Natural killer cell treated with Interleukin-12 subunit alpha and Interleukin-12 subunit beta and Interleukin-15 and Interleukin-18, amount 100 ng/mL, for 72 hours (primary cell): ENCODE measurements around the gene HOXD1. TPM values are rescaled to one million over a fixed set of nuclear protein-coding genes. Genes with fewer than 3 reads are reported as not detected.

Experiments used
- ATAC-seq, 2 donors: fragments of 150-1000 bp; cut with Tn5 transposase in 1 of 2; sonication (Bioruptor Pico), chemical (Tn5 transposase) in 1 of 2; 2 replicates each; pipeline ENCODE4 v1.10.0; 2021
- DNase-seq: peaks from one replicate; pipeline ENCODE4 v3.0.0; 2022; ENCODE audit warnings: low spot score
- H3K27ac Mint-ChIP-seq, 2 donors: 1 replicate in 1 of 2; 2 replicates in 1 of 2; pipeline ENCODE4 v1.8.0; 2022; ENCODE audit warnings: mixed read lengths in 2 of 2, mild to moderate bottlenecking in 1 of 2, moderate library complexity in 1 of 2
- H3K27me3 Mint-ChIP-seq, 2 donors: 1 replicate in 1 of 2; 2 replicates in 1 of 2; pipeline ENCODE4 v1.8.0; 2022; ENCODE audit warnings: mixed read lengths in 2 of 2
- H3K36me3 Mint-ChIP-seq: one replicate; pipeline ENCODE4 v1.8.0; 2022; ENCODE audit warnings: mixed read lengths
- H3K4me1 Mint-ChIP-seq, 2 donors: 1 replicate in 1 of 2; 2 replicates in 1 of 2; pipeline ENCODE4 v1.8.0; 2022; ENCODE audit warnings: low read depth in 2 of 2, mixed read lengths in 2 of 2, mild to moderate bottlenecking in 1 of 2
- H3K4me3 Mint-ChIP-seq: one replicate; pipeline ENCODE4 v1.8.0; 2022; ENCODE audit warnings: mixed read lengths
- H3K9me3 Mint-ChIP-seq: 2 replicates; pipeline ENCODE4 v1.8.0; 2022; ENCODE audit warnings: mixed read lengths
- total RNA-seq, 2 donors: library from RNA; stranded (reverse); gene quantifications; one replicate each; pipeline ENCODE4 v1.2.3, GENCODE V29; 2022

The HOXD1 gene
- total RNA-seq, 2 donors from 2014 or later = not detected

DNA sequence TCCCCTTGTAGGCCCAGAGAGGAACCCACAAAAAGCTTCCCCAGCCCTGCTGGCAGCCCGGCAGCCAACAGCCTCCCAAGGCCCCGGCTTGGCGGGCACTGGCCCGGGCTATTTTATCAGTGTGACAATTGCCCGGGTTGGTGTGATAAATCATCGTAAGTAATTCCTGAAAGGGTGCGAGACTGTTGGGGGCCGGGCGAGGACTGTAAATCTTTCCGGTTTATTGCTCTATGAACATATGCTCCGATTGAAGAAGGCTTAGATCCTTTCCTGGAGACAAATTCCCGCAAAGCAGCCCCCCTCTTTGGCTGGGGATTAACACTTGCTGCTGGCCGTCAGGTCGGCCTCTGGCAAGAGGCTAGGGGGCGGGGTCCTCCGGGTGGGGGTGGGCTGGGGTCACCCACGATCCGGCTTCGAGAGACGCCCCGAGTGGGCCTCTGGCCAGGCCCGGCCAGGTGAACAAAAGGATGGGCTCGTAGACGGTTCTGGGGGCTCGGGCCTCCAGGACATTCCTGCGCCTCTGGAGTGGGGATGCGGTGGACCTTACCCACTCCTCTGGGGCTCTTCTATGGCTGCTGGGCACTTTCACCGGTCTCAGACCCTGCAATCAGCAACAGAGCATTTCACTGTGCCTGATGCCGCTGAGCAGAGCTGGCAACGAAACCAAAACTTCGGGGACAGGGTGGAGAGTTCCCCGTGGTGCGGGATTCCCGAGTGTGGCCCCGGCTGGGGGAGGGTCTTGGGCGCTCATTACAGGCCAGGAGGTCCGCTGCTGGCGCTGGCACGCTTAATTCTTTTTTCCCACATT is 29.4 kb upstream of the HOXD1 start:
- H3K27ac Mint-ChIP-seq = no peak overlapping the region
- no peak for DNase-seq
- H3K4me1 Mint-ChIP-seq = peaks cover 3 to 7% of the 10 kb centered on the region in 2 donors
- peaks cover 52 to 70% of the 10 kb centered on the region in 2 donors for H3K27me3 Mint-ChIP-seq
- no peak for ATAC-seq
- H3K9me3 Mint-ChIP-seq = peaks cover under 1% of the 10 kb centered on the region
- H3K36me3 Mint-ChIP-seq = peaks cover 4% of the 10 kb centered on the region
- H3K4me3 Mint-ChIP-seq = no peak overlapping the region

DNA sequence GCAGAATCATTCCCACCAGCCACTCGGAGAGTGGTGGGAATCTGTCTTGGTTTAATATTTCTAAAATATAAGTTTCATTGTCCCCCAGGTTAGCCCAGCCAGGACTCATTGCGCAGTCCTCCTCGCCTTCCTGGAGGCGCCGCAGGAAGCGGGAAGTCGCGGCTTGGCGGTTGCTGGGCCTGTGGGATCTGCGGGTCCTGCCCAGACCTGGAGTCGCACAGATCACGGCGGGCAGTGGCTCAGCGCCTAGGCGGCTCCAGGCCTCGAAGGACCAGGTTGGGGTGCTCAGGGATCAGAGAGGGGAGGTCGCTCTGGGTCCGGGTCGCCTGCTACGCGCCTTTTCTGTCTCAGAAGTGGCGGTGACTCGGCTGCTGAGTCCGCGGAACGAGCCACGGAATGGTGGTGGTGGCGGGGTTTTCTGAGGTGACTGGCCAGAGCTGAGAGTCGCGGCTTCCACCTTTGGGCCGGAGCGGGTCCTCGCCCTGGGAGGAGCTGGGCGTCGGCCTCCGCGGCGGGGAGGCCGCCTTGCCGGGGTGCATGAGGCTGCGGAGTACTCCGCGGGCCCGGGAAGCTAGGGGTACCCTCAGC is 28.7 kb upstream of the HOXD1 start:
- Mint-ChIP-seq H3K4me1 (peaks cover 6 to 9% of the 10 kb centered on the region in 2 donors), H3K9me3 (peaks cover 3% of the 10 kb centered on the region), H3K27ac (no peak overlapping the region), H3K36me3 (peaks cover 8% of the 10 kb centered on the region), H3K27me3 (peaks cover 50 to 68% of the 10 kb centered on the region in 2 donors), H3K4me3 (no peak overlapping the region)
- ATAC-seq (no peak), DNase-seq (no peak)

DNA sequence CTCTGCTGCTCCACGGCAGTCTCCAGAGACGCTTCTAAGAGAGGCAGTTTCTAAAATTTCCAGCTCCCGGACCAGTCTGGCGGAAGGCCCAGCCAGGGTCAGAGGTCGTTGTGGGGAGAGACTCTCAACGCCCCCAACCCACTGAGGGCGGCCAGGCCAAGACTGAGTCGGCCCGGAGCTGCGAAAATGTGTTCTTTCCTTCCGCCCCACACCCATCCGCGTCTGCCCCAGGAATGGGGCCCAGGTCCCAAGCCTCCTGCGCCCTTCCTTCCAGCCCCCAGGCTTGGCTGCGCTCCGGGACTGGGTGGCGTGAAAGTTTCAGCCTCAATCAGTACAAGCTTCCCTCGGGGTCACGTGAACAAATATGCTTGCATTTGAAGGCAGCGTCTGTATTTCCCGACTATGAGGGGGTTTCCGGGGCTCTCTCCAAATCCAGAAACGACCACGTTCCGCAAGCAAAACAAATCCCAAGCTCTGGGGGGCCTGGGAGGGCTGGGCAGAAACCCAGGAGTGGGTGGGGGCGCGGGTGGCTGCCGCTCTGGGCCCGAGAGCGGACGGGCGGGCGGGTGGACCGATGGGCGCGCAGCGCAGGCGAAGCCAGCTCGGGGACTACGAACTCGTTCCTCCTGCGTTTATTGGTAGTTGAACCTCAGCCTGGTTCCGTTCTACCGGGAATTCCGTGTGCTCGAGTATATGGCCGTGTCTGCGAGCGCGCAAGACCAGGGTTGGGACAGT is 28.1 kb upstream of the HOXD1 start:
- Mint-ChIP-seq H3K9me3 (peaks cover 3% of the 10 kb centered on the region), H3K4me3 (no peak overlapping the region), H3K27ac (no peak overlapping the region), H3K36me3 (peaks cover 8% of the 10 kb centered on the region), H3K27me3 (peaks cover 46 to 64% of the 10 kb centered on the region in 2 donors), H3K4me1 (peaks cover 6 to 9% of the 10 kb centered on the region in 2 donors)
- no peak for DNase-seq
- ATAC-seq = no peak

DNA sequence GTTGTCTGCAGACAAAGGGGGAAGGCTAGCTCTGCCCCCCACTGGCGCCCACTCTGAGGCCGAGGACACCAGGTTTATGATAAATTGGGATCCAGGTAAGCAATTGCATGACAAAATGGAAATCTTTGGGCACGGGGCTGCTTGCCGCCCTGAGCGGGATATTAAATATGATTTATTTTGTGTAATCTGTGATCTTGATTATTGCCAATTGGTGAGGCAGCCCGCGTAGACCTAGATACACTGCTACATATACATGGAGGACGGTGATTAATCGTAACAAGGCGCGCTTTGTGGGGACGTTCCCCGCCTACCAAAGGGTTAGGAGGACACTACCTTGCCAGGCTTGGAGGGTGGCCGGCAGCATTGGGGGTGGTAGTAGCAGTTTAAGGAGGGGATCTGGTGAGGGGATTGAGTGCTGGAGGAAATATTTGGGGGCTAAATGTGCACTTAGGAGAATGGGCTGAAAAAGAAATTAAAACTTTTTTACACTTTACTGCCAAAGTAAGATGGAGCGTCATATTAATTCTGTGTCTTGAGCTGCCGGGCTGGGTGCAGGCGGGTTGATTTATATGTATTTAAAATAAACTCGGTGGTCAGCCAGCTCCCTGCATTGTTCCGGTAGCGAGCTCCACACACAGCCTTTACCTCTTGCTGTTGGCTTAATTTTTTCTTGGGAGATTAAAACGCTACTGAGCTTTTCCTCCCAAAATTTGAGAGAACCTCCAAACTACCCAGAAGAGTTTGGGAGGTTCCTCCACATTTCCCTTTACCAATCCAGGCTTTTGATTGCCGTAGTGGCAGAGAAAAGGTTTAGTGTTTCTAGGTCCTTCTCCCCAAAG is 27.3 kb upstream of the HOXD1 start:
- peaks cover 3% of the 10 kb centered on the region for H3K9me3 Mint-ChIP-seq
- ATAC-seq = no peak
- H3K4me3 Mint-ChIP-seq = no peak overlapping the region
- H3K27ac Mint-ChIP-seq = no peak overlapping the region
- peaks cover 6 to 9% of the 10 kb centered on the region in 2 donors for H3K4me1 Mint-ChIP-seq
- DNase-seq = no peak
- H3K27me3 Mint-ChIP-seq = peaks cover 51 to 64% of the 10 kb centered on the region in 2 donors
- H3K36me3 Mint-ChIP-seq = peaks cover 8% of the 10 kb centered on the region

DNA sequence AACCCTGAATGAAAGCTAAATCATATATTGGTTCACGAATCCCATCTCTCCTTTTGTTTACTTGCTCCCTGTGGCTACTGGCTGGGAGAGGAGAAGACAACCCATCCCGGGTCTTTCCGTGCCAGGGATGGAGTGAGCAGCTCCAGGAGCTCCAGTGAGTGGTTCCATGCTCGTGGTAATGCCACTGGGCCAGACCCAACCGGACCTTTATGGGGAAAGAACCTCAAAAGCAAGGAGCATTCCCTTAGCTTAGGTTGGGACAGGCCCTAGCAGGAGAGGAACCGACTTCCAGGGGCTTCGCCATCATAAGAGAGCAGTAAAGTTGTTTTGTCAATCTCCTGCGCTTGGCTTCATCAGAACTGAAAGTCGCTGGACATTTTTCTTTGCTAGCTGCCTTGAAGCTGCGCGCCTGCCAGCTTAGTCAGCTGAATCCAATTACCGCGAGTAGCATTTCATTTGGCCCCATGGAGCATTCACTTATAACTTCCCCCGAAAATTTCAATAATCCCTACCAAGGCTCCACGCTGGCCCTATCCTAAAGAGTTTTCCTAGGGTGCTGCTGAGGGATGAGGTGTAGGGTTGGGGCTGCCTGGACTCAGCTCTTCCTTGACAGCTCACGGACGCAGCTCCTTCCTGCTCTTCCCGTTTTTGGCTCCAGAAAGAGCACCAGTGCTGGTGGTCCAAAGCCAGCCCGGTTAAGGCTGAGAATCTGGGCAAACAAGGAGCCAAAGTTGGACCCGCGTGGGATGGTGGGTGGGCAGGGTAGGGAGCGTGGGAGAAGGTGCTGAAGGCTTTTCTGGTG is 26.4 kb upstream of the HOXD1 start:
- ATAC-seq (no peak), DNase-seq (no peak)
- Mint-ChIP-seq H3K27ac (no peak overlapping the region), H3K4me3 (no peak overlapping the region), H3K4me1 (peaks cover 6 to 9% of the 10 kb centered on the region in 2 donors), H3K36me3 (peaks cover 8% of the 10 kb centered on the region), H3K27me3 (peaks cover 54 to 66% of the 10 kb centered on the region in 2 donors), H3K9me3 (peaks cover 3% of the 10 kb centered on the region)

DNA sequence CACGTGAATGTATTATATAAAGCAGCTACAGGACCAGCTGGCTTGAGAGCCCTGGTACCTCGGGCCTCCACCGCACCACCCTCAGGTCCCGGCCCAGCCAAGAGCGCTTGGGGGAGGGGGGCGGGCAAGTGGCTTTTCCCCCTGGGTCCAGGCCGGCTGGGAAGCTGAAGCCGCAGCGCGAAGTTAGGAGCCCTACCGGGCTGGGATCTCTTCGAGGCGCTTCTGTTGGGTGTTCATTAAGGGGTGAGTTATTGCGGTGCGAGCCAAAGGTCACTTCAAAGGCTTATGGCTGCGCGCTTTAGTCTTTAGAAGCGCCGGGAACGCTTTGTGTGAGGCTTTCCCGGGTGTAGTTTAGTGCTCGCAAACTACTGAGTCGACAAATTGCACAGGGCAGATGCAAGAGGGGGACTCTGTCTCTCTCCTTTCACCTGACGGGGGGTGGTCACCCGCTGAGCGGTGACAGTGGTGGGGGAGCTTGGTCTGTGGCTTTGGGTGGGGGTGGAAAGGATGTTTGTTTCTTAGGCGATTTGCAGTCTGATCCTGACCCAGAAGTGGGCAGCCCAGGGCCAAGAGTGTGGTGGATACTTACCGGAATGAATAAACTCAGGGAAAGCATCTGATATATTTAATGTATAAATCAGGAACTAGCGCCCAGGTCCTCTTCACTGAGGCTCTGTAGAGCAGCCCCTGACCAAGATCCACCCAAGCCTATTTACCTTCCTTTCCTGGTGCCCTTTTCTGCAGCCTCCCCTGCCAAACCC is 25.4 kb upstream of the HOXD1 start:
- DNase-seq = no peak
- no peak for ATAC-seq
- Mint-ChIP-seq H3K4me3 (no peak overlapping the region), H3K9me3 (peaks cover 3% of the 10 kb centered on the region), H3K4me1 (peaks cover 6 to 9% of the 10 kb centered on the region in 2 donors), H3K27me3 (peaks cover 52 to 65% of the 10 kb centered on the region in 2 donors), H3K36me3 (peaks cover 8% of the 10 kb centered on the region), H3K27ac (no peak overlapping the region)

DNA sequence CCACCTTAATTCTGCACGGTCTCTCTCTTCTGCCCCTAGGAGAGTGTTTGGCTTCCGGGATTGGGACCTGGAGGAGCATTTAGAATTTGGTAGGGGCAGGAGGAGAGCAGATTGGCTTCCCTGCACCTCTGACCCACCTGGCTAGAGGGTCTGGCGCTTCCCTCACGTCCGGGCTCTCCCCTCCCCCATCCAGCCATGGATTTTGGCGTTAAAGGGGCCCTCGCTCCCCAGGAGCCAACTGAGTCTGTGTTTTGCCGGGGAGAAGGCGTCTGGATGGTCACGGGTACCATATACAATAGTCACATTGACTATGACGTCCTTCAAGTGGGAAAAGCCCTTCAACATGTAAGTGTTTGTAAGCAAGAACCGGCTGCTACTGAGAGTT is 24.8 kb upstream of the HOXD1 start:
- Mint-ChIP-seq H3K4me3 (no peak overlapping the region), H3K9me3 (peaks cover 3% of the 10 kb centered on the region), H3K27me3 (peaks cover 48 to 59% of the 10 kb centered on the region in 2 donors), H3K4me1 (peaks cover 6% of the 10 kb centered on the region in 2 donors), H3K36me3 (peaks cover 8% of the 10 kb centered on the region), H3K27ac (no peak overlapping the region)
- DNase-seq (no peak), ATAC-seq (no peak)

DNA sequence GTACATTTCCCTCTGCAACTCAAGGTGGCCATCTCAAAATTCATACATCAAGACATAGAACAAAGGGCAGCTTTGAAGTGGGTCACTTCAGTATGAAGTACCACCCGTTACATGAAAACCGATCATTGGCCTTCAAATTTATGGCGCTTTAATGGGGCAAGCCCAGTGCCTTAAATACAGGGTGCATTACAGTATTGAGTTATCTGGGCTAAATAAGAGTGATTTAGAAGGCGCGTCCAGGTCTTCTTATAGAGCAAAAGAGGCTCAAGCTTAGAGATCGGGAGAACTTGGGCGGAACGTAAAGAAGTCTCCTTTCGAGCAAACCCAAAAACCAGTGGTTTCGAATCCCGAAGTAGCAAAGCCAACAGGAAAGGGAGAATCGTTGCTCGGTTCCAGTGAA is 24.3 kb upstream of the HOXD1 start:
- Mint-ChIP-seq H3K4me1 (peaks cover 6% of the 10 kb centered on the region in 2 donors), H3K27me3 (peaks cover 48 to 59% of the 10 kb centered on the region in 2 donors), H3K4me3 (no peak overlapping the region), H3K36me3 (peaks cover 8% of the 10 kb centered on the region), H3K27ac (no peak overlapping the region), H3K9me3 (peaks cover 3% of the 10 kb centered on the region)
- DNase-seq = no peak
- ATAC-seq = no peak

DNA sequence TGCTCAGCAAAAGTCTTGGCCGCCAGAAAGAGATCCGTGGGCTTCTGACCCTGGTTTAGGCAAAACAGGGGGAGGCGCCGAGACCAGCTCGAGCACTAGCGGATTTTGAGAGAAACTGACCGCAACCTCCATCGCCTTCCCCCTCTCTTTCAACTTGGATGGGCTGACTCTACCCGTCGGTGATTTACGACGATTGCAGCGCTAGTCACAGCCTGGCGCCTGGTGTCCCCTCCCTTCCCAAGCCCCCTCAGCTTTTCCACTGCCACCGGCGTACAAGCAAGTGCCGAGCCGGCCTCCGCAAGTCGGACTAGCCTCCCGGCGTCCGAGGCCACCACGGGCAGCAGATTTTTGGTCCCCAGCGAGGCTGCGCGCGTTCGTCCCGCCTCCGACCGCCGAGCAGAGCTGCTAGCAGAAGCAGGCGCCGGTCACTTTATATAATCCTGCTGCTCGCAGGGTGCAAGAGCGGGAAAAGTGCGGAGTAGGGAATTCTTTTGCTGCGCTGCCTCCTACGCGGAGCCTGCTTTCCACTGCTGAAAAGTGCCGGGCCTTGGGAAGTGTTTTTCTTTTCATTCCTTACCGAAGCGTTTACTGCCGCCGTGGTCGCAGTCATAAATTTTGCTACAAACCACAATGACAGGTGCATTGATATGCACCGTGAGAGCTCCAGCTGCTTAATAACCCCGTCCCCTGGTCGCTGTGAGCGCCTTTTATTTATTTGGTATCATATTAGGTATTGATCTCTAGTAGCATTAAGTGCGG is 23.7 kb upstream of the HOXD1 start:
- H3K4me1 Mint-ChIP-seq = peaks cover 6% of the 10 kb centered on the region in 2 donors
- H3K9me3 Mint-ChIP-seq = peaks cover 3% of the 10 kb centered on the region
- peaks cover 8% of the 10 kb centered on the region for H3K36me3 Mint-ChIP-seq
- no peak overlapping the region for H3K4me3 Mint-ChIP-seq
- ATAC-seq (no peak), DNase-seq (no peak)
- H3K27me3 Mint-ChIP-seq = peaks cover 51 to 62% of the 10 kb centered on the region in 2 donors
- no peak overlapping the region for H3K27ac Mint-ChIP-seq

DNA sequence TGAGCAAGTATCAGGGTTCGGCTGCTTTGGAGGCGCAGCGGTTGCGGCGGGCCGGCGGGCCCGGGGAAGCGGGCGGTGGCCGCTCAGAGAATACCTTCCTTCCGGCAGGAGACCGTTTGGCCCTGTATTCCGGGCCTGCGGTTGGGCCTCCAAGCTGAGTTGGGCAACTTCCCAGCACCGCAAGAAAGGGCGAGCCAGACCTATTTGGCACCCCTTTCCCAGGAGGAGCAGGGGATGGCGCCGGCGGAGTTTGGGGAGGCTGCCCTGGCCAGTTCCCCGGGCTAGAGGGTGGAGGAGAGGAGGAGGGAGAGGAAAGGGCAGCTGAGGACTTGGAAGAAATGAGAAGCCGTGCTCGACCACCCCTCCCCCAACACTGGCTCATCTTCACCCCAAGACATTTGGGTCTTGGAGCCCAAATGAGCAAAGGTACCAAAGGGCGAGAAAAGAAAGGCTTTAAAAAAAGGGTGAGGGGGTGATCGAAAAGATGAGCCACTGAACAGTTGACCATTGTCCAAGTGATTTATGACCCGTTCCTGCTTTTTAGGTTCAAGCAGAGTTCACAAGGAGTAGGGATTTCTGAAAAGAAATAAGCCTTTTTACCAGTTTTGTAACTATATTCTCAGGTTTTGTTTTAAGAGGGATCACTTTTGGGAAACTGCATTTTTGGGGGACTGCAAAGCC is 23.0 kb upstream of the HOXD1 start:
- Mint-ChIP-seq H3K36me3 (peaks cover 8% of the 10 kb centered on the region), H3K9me3 (peaks cover 3% of the 10 kb centered on the region), H3K4me1 (peaks cover 6% of the 10 kb centered on the region in 2 donors), H3K27me3 (peaks cover 53 to 69% of the 10 kb centered on the region in 2 donors), H3K4me3 (no peak overlapping the region), H3K27ac (no peak overlapping the region)
- ATAC-seq (no peak), DNase-seq (no peak)

DNA sequence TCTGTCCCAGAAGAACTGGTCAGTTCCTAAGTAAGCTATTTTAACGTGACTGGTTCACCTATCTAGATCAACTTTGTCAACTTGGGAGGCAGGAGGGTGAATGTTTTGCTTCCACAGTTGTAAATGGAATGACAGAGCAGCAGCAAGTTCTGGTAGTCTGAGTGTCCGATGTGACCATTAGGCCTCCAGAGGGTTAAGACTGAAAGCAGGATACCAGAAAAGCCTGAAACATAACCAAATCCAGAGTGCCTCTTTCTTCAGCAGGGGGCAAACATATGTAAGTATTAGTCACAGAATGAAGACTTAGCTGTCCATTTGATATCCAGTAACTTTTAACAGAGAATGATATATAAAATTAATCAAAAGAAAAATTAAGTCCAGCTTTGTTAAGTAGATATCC is 22.2 kb upstream of the HOXD1 start:
- H3K27me3 Mint-ChIP-seq = peaks cover 49 to 65% of the 10 kb centered on the region in 2 donors

More for the DNA sequence above, 22.2 kb upstream of the HOXD1 start:
- Mint-ChIP-seq H3K9me3 (peaks cover 3% of the 10 kb centered on the region), H3K27ac (no peak overlapping the region), H3K36me3 (peaks cover 8% of the 10 kb centered on the region), H3K4me3 (no peak overlapping the region), H3K4me1 (peaks cover 6% of the 10 kb centered on the region in 2 donors)
- no peak for DNase-seq
- ATAC-seq = no peak
